Epithelial cell of proximal tubule (primary cell): ENCODE measurements around the gene NTSR1. TPM values are rescaled to one million over a fixed set of nuclear protein-coding genes. Genes with fewer than 3 reads are reported as not detected.

Experiments used
- DNase-seq: peaks from one replicate; pipeline ENCODE4 v3.0.0-alpha.2; 2011; ENCODE audit warnings: low read depth
- H3K4me3 ChIP-seq: 2 replicates; pipeline ENCODE4 v1.5.1; 2011; ENCODE audit warnings: low read depth, mild to moderate bottlenecking, low read length
- total RNA-seq: library from RNA; depleted of rRNA; stranded (reverse); fragments of >200 nt; gene quantifications from 2 replicates; pipeline ENCODE4 v1.2.3, GENCODE V29; 2015
- TF ChIP-seq, protein P1 (sequence below): conservative IDR thresholded peaks from 2 replicates; pipeline ENCODE4 v1.5.1; 2012; ENCODE audit warnings: low read depth, mild to moderate bottlenecking, low read length

The NTSR1 gene
- total RNA-seq, 1 donor from 2014 or later: not detected

DNA sequence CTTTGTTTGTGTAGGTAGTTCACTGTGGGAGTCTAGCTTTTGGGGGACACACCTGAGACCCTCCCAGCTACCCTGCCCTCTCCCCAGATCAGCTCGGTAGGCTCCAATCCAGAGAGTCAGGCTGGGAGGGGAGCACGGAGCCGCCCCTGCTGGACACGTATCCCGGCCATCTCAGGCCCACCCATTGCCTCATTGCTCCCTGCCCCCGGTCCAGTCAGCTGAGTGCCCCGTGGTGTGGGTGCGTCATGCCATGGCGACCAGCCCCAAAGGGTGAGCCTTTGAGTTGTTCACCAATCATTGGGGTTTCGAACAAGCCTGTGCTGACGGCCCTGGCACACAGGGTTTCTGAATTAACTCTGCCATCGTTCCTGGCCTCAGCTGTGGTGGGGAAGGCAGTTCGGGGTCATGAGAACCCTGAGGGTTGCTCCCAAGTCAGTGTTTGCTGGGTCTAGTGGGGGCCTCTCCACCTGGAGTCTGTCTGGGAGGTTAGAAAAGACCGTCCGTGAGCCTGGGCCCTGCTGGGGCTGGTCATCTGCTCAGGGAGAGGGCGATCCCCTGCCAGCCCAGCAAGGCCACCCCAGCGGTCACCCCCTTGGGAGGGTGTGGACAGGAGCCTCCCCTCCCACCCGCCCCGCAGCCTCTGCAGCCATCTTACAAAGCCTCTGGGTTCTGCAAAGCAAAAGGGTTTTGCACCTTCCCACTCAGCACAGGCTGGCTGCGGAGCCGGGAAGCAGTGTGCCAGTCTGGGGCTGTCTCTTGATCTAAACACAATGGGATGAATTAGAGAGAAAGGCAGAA lies 34.5 kb downstream of the NTSR1 start:
- TF ChIP-seq, protein P1, sequence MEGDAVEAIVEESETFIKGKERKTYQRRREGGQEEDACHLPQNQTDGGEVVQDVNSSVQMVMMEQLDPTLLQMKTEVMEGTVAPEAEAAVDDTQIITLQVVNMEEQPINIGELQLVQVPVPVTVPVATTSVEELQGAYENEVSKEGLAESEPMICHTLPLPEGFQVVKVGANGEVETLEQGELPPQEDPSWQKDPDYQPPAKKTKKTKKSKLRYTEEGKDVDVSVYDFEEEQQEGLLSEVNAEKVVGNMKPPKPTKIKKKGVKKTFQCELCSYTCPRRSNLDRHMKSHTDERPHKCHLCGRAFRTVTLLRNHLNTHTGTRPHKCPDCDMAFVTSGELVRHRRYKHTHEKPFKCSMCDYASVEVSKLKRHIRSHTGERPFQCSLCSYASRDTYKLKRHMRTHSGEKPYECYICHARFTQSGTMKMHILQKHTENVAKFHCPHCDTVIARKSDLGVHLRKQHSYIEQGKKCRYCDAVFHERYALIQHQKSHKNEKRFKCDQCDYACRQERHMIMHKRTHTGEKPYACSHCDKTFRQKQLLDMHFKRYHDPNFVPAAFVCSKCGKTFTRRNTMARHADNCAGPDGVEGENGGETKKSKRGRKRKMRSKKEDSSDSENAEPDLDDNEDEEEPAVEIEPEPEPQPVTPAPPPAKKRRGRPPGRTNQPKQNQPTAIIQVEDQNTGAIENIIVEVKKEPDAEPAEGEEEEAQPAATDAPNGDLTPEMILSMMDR: no peak
- DNase-seq: no peak
- H3K4me3 ChIP-seq: no peak overlapping the region

DNA sequence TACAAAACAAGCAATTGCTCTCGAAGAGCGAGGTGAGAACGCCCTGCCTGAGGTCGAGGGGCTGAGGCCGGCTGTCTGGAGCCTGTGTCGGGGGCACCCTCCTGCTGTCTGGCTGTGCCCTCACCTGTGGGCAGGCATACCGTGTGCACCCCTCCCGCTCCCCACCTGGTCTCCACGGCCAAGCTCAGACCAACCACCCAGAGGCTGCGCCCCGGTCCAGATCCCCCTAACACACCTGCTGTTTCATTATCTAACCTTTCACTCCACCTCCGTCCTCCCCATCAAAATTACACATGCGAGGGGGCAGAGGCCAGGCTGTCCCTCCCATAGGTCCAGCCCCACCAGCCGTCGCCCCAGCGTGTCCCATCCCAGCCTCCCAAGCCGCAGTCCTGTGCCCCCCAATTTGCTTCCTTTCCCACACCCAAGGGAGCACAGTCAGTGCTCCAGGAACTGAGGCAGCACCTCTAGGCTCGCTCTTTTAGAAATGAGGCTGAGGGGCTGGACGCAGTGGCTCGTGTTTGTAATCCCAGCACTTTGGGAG lies 35.2 kb downstream of the NTSR1 start:
- TF ChIP-seq, protein P1: no peak
- H3K4me3 ChIP-seq: no peak overlapping the region
- no peak for DNase-seq

DNA sequence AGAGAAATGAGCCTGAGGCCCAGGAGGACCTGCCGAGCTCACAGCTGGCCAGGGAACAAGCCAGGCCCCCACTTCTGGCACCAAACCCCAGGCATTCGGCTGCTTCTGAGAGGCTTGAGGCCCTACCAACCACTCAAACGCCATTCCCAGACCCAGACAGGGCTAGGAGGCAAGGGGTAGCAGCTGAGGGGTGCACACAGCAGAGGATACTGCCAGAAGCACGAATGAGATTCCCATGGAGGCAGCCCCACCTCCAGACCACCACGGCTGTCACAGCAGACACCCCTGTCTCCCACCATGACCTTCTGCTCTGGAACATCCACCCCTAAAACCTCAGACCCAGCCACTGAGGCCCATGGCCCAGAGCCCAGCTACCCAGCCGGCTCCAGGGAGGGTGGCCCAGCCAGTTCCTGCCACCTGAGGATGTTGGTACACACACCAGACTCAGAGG lies 36.1 kb downstream of the NTSR1 start:
- DNase-seq: no peak
- TF ChIP-seq, protein P1: no peak
- H3K4me3 ChIP-seq: no peak overlapping the region

DNA sequence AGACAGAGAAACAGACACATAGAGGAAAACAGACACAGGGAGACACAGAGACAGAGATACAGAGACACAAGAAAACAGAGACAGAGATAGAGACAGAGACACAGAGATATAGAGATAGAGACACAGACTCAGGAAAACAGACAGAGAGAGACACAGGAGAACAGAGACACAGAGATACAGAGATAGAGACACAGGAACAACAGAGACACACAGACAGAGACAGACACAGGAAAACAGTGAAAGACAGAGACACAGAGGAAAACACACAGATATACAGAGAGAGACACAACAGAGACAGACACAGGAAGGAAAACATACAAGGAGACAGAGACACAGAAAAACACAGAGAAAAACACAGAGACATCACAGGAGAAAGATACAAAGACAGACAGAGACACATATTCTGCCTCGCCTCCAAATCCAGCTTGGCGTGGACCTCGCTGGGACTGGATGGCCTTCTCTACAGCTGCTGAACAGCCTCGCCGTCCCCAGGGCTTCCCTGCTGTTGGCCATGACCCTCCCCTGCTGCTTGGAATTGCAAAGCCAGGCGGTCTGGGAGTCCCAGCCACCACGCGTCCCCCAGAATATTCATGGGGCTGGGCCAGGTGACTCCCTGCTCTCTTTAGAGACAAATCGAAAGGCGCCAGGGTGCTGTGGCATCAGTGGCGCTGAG lies 36.8 kb downstream of the NTSR1 start:
- TF ChIP-seq, protein P1: no peak
- no peak for DNase-seq
- H3K4me3 ChIP-seq: no peak overlapping the region

DNA sequence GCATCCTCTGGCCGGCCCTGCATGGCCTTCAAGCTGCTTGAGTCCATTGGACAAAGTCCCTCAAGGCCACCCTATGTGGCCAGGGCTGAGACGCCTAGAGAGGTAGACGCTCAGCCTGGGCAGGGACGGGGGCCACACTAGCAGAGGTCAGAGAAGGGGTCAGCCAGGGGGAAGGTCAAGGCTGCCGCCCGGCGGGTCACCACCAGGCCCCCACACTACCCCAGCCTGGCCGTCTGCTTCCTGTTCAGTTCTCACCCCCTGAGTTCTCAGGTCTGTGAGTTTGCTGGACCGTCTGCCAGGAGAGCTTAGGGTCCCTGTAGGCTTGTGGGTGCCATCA lies 37.3 kb downstream of the NTSR1 start:
- no peak overlapping the region for H3K4me3 ChIP-seq
- DNase-seq: no peak
- TF ChIP-seq, protein P1: no peak

DNA sequence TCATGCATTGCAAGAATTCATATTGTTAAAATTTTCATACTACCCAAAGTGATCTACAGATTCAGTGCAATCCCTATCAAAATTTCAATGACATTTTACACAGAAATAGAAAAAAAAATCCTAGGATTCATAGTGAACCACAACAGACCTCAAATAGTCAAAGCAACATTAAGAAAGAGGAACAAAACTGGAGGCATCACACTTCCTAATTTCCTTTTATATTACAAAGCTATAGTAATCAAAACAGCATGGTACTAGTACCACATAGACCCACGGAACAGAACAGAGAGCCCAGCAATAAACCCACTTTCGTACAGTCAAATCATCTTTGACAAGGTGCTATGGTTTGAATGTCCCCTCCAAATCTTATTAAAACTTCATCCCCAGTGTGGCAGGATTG lies 39.7 kb downstream of the NTSR1 start:
- TF ChIP-seq, protein P1: no peak
- DNase-seq: no peak
- H3K4me3 ChIP-seq: no peak overlapping the region
